Measurements from ENCODE around the gene THRB. TPM values are rescaled to one million over a fixed set of nuclear protein-coding genes. Genes with fewer than 3 reads are reported as not detected.

Gene THRB
- total and polyA plus RNA-seq, 2 experiments from 2014 or later, result 26.8 to 60.0 TPM

DNA sequence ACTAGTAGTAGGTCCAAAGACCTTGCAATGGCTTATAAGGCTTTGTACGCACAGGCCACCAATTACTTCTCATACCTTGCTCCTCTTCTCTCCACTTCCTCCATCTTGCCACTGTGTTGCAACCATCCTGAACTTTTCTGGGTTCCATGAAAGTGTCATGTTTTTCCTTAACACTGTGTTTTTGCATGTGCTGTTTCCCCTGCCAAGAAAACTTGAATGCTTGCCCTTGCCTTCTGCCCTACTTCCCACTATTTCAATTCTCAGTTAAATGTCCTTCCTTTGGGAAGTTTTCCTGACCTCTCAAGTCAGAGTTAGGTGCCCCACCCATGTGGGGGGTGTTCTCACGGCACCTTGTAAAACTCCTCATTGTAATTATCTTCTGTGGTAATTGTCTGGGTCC, 182.8 kb downstream of the THRB start:
- Histone ChIP-seq H2AFZ (no peak overlapping the region), H3K4me1 (ENCODE audit: insufficient read depth) (no peaks in the 10 kb centered on the region), H3K27me3 (no peaks in the 10 kb centered on the region), H3K9me3 (ENCODE audit: low read depth) (no peaks in the 10 kb centered on the region), H3K4me3 (no peak overlapping the region), H3K36me3 (replicated peaks; ENCODE audit: insufficient read depth, low read depth) (no peaks in the 10 kb centered on the region), H4K20me1 (ENCODE audit: insufficient read depth, poor library complexity, severe bottlenecking) (no peaks in the 10 kb centered on the region), H3K79me2 (no peaks in the 10 kb centered on the region), H3K9me2 (replicated peaks; ENCODE audit: insufficient read depth) (no peaks in the 10 kb centered on the region), H3K27ac (no peak overlapping the region), H3K4me2 (no peak overlapping the region)
- no peak for DNase-seq (ENCODE audit: low spot score)
- WGBS (ENCODE audit: low lambda C conversion rate, missing lambda C conversion rate), result 92% methylated on average over 2 of the region's 2 CpGs
- TF ChIP-seq EZH2 (IDR thresholded peaks at IDR 0.05; ENCODE audit: borderline replicate concordance) (no peak), EZH2phosphoT487 (IDR thresholded peaks at IDR 0.05; ENCODE audit: low read depth, severe bottlenecking, unreplicated experiment) (no peak)
- TF ChIP-seq, protein P1, sequence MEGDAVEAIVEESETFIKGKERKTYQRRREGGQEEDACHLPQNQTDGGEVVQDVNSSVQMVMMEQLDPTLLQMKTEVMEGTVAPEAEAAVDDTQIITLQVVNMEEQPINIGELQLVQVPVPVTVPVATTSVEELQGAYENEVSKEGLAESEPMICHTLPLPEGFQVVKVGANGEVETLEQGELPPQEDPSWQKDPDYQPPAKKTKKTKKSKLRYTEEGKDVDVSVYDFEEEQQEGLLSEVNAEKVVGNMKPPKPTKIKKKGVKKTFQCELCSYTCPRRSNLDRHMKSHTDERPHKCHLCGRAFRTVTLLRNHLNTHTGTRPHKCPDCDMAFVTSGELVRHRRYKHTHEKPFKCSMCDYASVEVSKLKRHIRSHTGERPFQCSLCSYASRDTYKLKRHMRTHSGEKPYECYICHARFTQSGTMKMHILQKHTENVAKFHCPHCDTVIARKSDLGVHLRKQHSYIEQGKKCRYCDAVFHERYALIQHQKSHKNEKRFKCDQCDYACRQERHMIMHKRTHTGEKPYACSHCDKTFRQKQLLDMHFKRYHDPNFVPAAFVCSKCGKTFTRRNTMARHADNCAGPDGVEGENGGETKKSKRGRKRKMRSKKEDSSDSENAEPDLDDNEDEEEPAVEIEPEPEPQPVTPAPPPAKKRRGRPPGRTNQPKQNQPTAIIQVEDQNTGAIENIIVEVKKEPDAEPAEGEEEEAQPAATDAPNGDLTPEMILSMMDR (IDR thresholded peaks at IDR 0.05; ENCODE audit: poor library complexity), result no peak

DNA sequence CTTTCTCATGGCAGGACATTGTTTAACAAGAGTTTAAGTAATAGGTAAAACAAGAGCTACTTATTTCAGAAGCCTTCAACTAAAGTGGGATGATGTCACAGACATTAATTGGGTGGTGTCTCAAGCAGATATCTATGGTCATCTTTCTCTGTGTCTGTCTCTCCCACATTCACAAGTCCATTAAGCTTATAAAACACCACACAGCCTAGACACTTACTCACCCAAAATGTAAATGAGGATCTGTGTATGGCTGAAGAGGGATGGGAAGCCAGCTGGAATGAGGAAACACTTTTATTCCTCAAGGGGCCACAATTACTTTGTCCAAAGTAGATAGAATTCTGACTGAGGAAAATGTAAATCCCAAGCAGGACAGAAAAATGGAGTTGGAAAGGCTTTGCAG, 183.8 kb downstream of the THRB start:
- TF ChIP-seq EZH2phosphoT487 (IDR thresholded peaks at IDR 0.05; ENCODE audit: low read depth, severe bottlenecking, unreplicated experiment) (no peak), EZH2 (IDR thresholded peaks at IDR 0.05; ENCODE audit: borderline replicate concordance) (no peak)
- TF ChIP-seq, protein P1 (IDR thresholded peaks at IDR 0.05; ENCODE audit: poor library complexity), result no peak
- H4K20me1 ChIP-seq (ENCODE audit: insufficient read depth, poor library complexity, severe bottlenecking), result no peaks in the 10 kb centered on the region
- no peak for DNase-seq (ENCODE audit: low spot score)
- H3K4me1 ChIP-seq (ENCODE audit: insufficient read depth), result peaks cover 3% of the 10 kb centered on the region
- H3K9me3 ChIP-seq (ENCODE audit: low read depth), result no peaks in the 10 kb centered on the region
- H3K27me3 ChIP-seq, result no peaks in the 10 kb centered on the region
- no peak overlapping the region for H2AFZ ChIP-seq
- H3K9me2 ChIP-seq (replicated peaks; ENCODE audit: insufficient read depth), result no peaks in the 10 kb centered on the region
- no peak overlapping the region for H3K27ac ChIP-seq
- no peak overlapping the region for H3K4me2 ChIP-seq
- H3K4me3 ChIP-seq, result no peak overlapping the region
- H3K36me3 ChIP-seq (replicated peaks; ENCODE audit: insufficient read depth, low read depth), result no peaks in the 10 kb centered on the region
- H3K79me2 ChIP-seq, result no peaks in the 10 kb centered on the region

DNA sequence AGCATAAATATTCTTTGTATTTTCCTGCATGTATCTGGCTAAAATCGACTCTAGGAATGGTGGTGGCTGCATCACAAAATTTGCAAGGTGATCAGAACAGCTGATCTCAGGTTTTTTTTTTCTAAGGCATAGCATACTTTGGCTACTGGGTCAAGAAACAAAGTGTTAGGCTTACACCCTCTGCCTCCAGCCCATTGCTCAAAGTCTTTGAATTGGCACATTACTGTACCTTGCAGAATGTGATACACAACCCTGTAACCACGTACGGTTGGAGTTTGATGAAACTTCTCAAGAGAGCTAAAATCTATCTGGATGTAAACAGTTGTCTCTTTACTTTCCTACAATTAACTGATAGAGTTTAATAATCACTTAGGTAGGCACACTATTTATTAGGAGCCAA, 188.1 kb downstream of the THRB start:
- TF ChIP-seq EZH2phosphoT487 (IDR thresholded peaks at IDR 0.05; ENCODE audit: low read depth, severe bottlenecking, unreplicated experiment) (no peak), EZH2 (IDR thresholded peaks at IDR 0.05; ENCODE audit: borderline replicate concordance) (no peak)
- TF ChIP-seq, protein P1 (IDR thresholded peaks at IDR 0.05; ENCODE audit: poor library complexity), result no peak
- no peak for DNase-seq (ENCODE audit: low spot score)
- peaks cover 3% of the 10 kb centered on the region for H3K4me1 ChIP-seq (ENCODE audit: insufficient read depth)
- no peaks in the 10 kb centered on the region for H3K36me3 ChIP-seq (replicated peaks; ENCODE audit: insufficient read depth, low read depth)
- H3K4me3 ChIP-seq, result no peak overlapping the region
- peaks cover 1% of the 10 kb centered on the region for H3K79me2 ChIP-seq
- H3K9me3 ChIP-seq (ENCODE audit: low read depth), result no peaks in the 10 kb centered on the region
- no peak overlapping the region for H2AFZ ChIP-seq
- 82% methylated on average over 3 of the region's 3 CpGs for WGBS (ENCODE audit: low lambda C conversion rate, missing lambda C conversion rate)
- H4K20me1 ChIP-seq (ENCODE audit: insufficient read depth, poor library complexity, severe bottlenecking), result no peaks in the 10 kb centered on the region
- no peak overlapping the region for H3K4me2 ChIP-seq
- H3K27ac ChIP-seq, result no peak overlapping the region
- H3K9me2 ChIP-seq (replicated peaks; ENCODE audit: insufficient read depth), result no peaks in the 10 kb centered on the region
- H3K27me3 ChIP-seq, result no peaks in the 10 kb centered on the region
